Activated B cell treated with CpG ODN at 0.5 μM for 24 hours (primary cell): ENCODE measurements around the gene MKRN1. TPM values are rescaled to one million over a fixed set of nuclear protein-coding genes. Genes with fewer than 3 reads are reported as not detected.

Experiments used
- ATAC-seq: fragments of 200-7000 bp; cut with Tn5 transposase; one replicate; pipeline ENCODE4 v1.10.0; 2021; ENCODE audit warnings: low read depth, mild to moderate bottlenecking, moderate library complexity
- CTCF ChIA-PET: fragments of 350-600 bp; sonication (Branson Sonifier 250); formaldehyde crosslinking; loops from one replicate; lab custom pipeline; 2021; ENCODE audit warnings: antibody characterized with exemption; lab: Charles Lee
- POLR2A ChIA-PET: fragments of 350-600 bp; sonication (Branson Sonifier 250); formaldehyde crosslinking; loops from one replicate; lab custom pipeline; 2021; ENCODE audit warnings: antibody characterized with exemption; lab: Charles Lee
- DNase-seq: peaks from one replicate; pipeline ENCODE4 v3.0.0; 2022
- H3K27ac Mint-ChIP-seq: one replicate; pipeline ENCODE4 v1.8.0; 2020; ENCODE audit warnings: mixed read lengths
- H3K27me3 Mint-ChIP-seq: one replicate; pipeline ENCODE4 v1.8.0; 2021; ENCODE audit warnings: mixed read lengths
- H3K36me3 Mint-ChIP-seq: one replicate; pipeline ENCODE4 v1.8.0; 2021; ENCODE audit warnings: low read depth, mixed read lengths
- H3K4me1 Mint-ChIP-seq: one replicate; pipeline ENCODE4 v1.8.0; 2021; ENCODE audit warnings: mixed read lengths
- H3K4me3 Mint-ChIP-seq: one replicate; pipeline ENCODE4 v1.8.0; 2020; ENCODE audit warnings: mild to moderate bottlenecking, mixed read lengths
- H3K9me3 Mint-ChIP-seq: one replicate; pipeline ENCODE4 v1.8.0; 2020; ENCODE audit warnings: mixed read lengths
- intact Hi-C: fragments of 100-400 bp; cut with micrococcal nuclease; formaldehyde crosslinking; loops from one replicate; pipeline ENCODE4 v1.15.1; 2024
- total RNA-seq: library from RNA; stranded (reverse); gene quantifications from 2 replicates; pipeline ENCODE4 v1.2.3, GENCODE V29; 2022
- TF ChIP-seq, protein P1 (sequence below): fragments of 200-600 bp; IDR thresholded peaks from one replicate; pipeline ENCODE4 v1.8.0; 2022; ENCODE audit warnings: antibody characterized with exemption, mild to moderate bottlenecking

MKRN1 gene
- total RNA-seq, 1 donor from 2014 or later, result 94.3 TPM

DNA sequence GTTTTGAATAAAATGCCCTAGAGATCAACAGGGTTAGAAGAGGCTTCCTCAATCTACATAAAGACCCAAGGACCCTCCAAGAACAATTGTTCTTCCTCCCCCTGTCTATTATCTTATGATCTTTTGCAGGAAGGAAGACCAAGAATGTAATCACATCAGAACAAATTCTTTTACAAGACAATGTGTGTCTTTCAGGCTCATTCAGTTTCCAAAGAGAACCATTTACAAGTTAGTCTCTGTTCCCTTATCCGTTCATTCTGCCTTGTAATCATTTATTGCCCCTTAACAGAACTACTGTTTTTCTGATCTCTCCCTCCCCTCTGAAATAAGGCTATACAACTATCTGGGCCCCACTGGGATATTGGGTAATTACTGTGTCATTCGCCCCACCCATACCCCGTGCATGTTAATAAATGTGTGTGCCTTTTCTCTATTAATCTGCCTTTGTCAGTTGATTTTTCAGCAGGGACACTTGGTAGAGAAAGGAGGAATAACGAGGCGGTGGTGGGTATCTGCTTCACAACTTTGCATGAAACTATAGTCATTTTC is 5.7 kb upstream of the MKRN1 start:
- no peak overlapping the region for H3K27ac Mint-ChIP-seq
- ChIA-PET POLR2A (no interaction called here), CTCF (no interaction called here)
- no peaks in the 10 kb centered on the region for H3K4me1 Mint-ChIP-seq
- TF ChIP-seq, protein P1, sequence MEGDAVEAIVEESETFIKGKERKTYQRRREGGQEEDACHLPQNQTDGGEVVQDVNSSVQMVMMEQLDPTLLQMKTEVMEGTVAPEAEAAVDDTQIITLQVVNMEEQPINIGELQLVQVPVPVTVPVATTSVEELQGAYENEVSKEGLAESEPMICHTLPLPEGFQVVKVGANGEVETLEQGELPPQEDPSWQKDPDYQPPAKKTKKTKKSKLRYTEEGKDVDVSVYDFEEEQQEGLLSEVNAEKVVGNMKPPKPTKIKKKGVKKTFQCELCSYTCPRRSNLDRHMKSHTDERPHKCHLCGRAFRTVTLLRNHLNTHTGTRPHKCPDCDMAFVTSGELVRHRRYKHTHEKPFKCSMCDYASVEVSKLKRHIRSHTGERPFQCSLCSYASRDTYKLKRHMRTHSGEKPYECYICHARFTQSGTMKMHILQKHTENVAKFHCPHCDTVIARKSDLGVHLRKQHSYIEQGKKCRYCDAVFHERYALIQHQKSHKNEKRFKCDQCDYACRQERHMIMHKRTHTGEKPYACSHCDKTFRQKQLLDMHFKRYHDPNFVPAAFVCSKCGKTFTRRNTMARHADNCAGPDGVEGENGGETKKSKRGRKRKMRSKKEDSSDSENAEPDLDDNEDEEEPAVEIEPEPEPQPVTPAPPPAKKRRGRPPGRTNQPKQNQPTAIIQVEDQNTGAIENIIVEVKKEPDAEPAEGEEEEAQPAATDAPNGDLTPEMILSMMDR, result no peak
- intact Hi-C loops, result no loop called here
- no peaks in the 10 kb centered on the region for H3K36me3 Mint-ChIP-seq
- no peak for DNase-seq
- no peak overlapping the region for H3K4me3 Mint-ChIP-seq
- H3K9me3 Mint-ChIP-seq, result no peaks in the 10 kb centered on the region
- H3K27me3 Mint-ChIP-seq, result no peaks in the 10 kb centered on the region
- no peak for ATAC-seq

DNA sequence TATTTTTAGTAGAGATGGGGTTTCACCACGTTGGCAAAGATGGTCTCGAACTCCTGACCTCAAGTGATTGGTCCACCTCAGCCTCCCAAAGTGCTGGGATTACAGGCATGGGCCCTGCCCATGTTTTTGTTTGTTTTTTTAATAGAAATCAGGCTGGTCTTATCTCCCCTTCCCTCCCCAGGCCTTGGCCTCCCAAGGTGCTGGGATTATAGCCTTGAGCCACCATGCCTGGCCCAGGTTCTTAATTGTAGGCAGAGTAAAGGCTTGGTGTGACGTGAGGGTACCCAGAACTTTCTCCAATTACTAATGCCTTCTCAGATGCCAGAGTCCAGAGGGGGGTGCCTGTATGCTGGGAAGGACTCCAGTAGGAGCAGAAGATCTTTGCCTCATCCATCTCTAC is 5.2 kb upstream of the MKRN1 start:
- H3K27ac Mint-ChIP-seq, result no peak overlapping the region

DNA sequence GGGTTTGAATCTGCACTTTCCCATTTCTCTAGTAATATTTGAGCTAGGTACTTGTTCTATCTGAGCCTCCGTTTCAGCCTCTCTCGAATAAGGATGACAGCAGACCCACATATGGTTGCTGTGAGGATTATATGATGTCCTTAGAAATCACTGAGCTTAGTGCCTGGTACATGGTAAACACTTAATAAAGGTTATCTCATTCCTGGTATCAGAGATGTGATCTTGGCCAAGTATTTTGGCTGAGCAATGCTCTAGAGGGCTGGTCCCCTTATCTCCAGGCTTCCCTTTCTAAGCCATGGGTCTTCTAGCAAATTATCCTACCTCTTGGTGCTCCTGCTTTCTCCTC is 407 bp upstream of the MKRN1 start:
- TF ChIP-seq, protein P1, result no peak
- Mint-ChIP-seq H3K4me3 (peak overlapping the region; percentile 100), H3K27me3 (no peaks in the 10 kb centered on the region), H3K36me3 (peaks cover 11% of the 10 kb centered on the region), H3K27ac (peak overlapping the region; percentile 99), H3K4me1 (peaks cover 30% of the 10 kb centered on the region), H3K9me3 (no peaks in the 10 kb centered on the region)
- DNase-seq, result no peak
- intact Hi-C loops, result loop anchor here (1.0 to 10.0 kb wide), 15 partner anchors 14 to 1259 kb away; partner anchors contain the start of genes ADCK2, HIPK2, MRPS33 and PARP12
- CTCF ChIA-PET, result no interaction called here
- no peak for ATAC-seq
- POLR2A ChIA-PET, result interaction anchor here (0.8 to 1.5 kb wide), 4 partner anchors 216 to 1170 kb away, joined by 3 to 4 read pairs (median 3); partner anchors contain the start of gene MRPS33

More for the DNA sequence above, 5.2 kb upstream of the MKRN1 start:
- POLR2A ChIA-PET, result no interaction called here
- TF ChIP-seq, protein P1, result no peak
- Mint-ChIP-seq H3K27me3 (no peaks in the 10 kb centered on the region), H3K36me3 (no peaks in the 10 kb centered on the region), H3K4me1 (peaks cover 4% of the 10 kb centered on the region), H3K9me3 (no peaks in the 10 kb centered on the region), H3K4me3 (no peak overlapping the region)
- ATAC-seq (no peak), DNase-seq (no peak)
- CTCF ChIA-PET, result no interaction called here
- intact Hi-C loops, result no loop called here

DNA sequence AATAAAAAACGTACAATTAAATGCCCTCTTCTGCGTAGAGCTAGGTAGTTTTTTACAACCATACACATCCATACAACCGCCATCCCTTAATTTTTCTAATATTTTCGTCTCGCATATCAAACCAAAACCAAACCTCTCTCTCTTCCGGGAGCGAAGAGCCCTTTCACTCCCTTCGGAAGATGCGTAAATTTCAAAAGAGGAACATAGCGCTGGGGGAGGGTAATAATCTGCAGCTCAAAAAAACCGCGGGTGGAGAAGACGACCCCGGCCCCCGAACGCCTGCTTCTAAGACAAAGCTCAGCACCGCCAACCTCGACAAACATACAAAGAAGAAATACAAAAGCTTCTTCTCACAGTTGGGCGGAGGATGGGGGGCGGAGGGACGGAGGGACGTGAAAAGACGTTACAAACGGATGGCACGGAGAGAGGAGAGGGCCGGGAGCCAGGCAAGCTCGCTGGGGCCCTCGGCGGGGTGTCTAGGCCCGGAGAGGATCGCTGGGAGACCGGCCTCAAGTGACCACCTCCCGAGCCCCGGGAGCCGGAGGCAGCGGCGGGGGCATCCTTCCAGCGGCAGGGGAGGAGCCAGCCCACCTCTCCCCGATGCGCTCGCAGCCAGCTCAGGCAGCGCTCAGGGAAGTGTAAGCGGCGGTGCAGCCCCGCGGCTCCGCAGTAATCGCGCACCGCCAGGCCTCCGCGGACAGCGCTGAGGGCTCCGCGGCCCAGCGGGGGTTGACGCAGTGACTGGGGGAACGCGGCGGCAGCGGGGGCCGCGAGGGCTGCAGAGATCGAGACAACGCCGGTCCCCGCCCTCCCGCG is 851 bp downstream of the MKRN1 start:
- peak; percentile 55 for DNase-seq
- ChIA-PET CTCF (interaction anchor here (0.9 to 4.5 kb wide), 4 partner anchors 14 to 536 kb away, joined by 3 to 34 read pairs (median 5); no protein-coding TSS in a partner anchor), POLR2A (interaction anchor here (0.6 to 1.7 kb wide), 12 partner anchors 76 to 1087 kb away, joined by 3 to 19 read pairs (median 3); partner anchors contain the start of genes MRPS33 and NDUFB2)
- no peaks in the 10 kb centered on the region for H3K9me3 Mint-ChIP-seq
- TF ChIP-seq, protein P1, result no peak
- peak overlapping the region; percentile 91 for H3K27ac Mint-ChIP-seq
- peaks cover 30% of the 10 kb centered on the region for H3K4me1 Mint-ChIP-seq
- peaks cover 11% of the 10 kb centered on the region for H3K36me3 Mint-ChIP-seq
- H3K4me3 Mint-ChIP-seq, result peak overlapping the region; percentile 89
- ATAC-seq, result peak; percentile 41
- H3K27me3 Mint-ChIP-seq, result no peaks in the 10 kb centered on the region
- intact Hi-C loops, result loop anchor here (1.0 to 10.0 kb wide), 17 partner anchors 15 to 1260 kb away; partner anchors contain the start of genes ADCK2, BRAF, HIPK2 and MRPS33
